ENCODE results near the gene BICRAL.
"Not testable (repeated sequence)": the region's sequence is repeated elsewhere in the genome, so short reads cannot be mapped to it uniquely, and the experiment has no call there.

The BICRAL gene

GRCh38 chr6:42795651-42796050 is 13.8 kb downstream of the BICRAL start:
- TF ChIP-seq CTCF (IDR thresholded peaks at IDR 0.05; ENCODE audit: low read depth, low read length): no peak
- DNase-seq (ENCODE audit: low read depth in 2 of 2): no peak
- H3K4me3 ChIP-seq (replicated peaks in 1 of 2; ENCODE audit: low read depth in 2 of 2, low read length in 2 of 2): no peak overlapping the region

GRCh38 chr6:42796171-42796570 is 14.3 kb downstream of the BICRAL start:
- no peak overlapping the region for H3K4me3 ChIP-seq (replicated peaks in 1 of 2; ENCODE audit: low read depth in 2 of 2, low read length in 2 of 2)
- DNase-seq (ENCODE audit: low read depth in 2 of 2): no peak
- TF ChIP-seq CTCF (IDR thresholded peaks at IDR 0.05; ENCODE audit: low read depth, low read length): no peak

GRCh38 chr6:42797696-42798095 is 15.8 kb downstream of the BICRAL start:
- H3K4me3 ChIP-seq (replicated peaks in 1 of 2; ENCODE audit: low read depth in 2 of 2, low read length in 2 of 2); DNase-seq (ENCODE audit: low read depth in 2 of 2): not testable (repeated sequence)

- TF ChIP-seq CTCF (IDR thresholded peaks at IDR 0.05; ENCODE audit: low read depth, low read length): no peak
- H3K4me3 ChIP-seq (replicated peaks in 1 of 2; ENCODE audit: low read depth in 2 of 2, low read length in 2 of 2): no peak overlapping the region
- DNase-seq (ENCODE audit: low read depth in 2 of 2): no peak
Observed at GRCh38 chr6:42805297-42805861, 23.5 kb downstream of the BICRAL start.

- H3K4me3 ChIP-seq (replicated peaks in 1 of 2; ENCODE audit: low read depth in 2 of 2, low read length in 2 of 2); DNase-seq (ENCODE audit: low read depth in 2 of 2): not testable (repeated sequence)
Observed at GRCh38 chr6:42806359-42806758, 24.5 kb downstream of the BICRAL start.

- no peak for TF ChIP-seq CTCF (IDR thresholded peaks at IDR 0.05; ENCODE audit: low read depth, low read length)
- DNase-seq (ENCODE audit: low read depth in 2 of 2): no peak
- no peak overlapping the region for H3K4me3 ChIP-seq (replicated peaks in 1 of 2; ENCODE audit: low read depth in 2 of 2, low read length in 2 of 2)
Observed at GRCh38 chr6:42808492-42809483, 26.9 kb downstream of the BICRAL start.

- DNase-seq (ENCODE audit: low read depth in 2 of 2): no peak
- no peak for TF ChIP-seq CTCF (IDR thresholded peaks at IDR 0.05; ENCODE audit: low read depth, low read length)
- no peak overlapping the region for H3K4me3 ChIP-seq (replicated peaks in 1 of 2; ENCODE audit: low read depth in 2 of 2, low read length in 2 of 2)
Observed at GRCh38 chr6:42813074-42813645, 31.3 kb downstream of the BICRAL start.

Data from cardiac fibroblast (primary cell).